Measurements from ENCODE around the gene NR6A1.

Gene NR6A1

GRCh38 chr9:124694414-124695279 lies 76.5 kb downstream of the NR6A1 start:
- no peak for DNase-seq (ENCODE audit: low read depth in 2 of 3, low spot score in 2 of 3)

- DNase-seq (ENCODE audit: low read depth in 2 of 3, low spot score in 2 of 3): no peak
Measured at GRCh38 chr9:124693403-124693802, 77.7 kb downstream of the NR6A1 start.

DNA sequence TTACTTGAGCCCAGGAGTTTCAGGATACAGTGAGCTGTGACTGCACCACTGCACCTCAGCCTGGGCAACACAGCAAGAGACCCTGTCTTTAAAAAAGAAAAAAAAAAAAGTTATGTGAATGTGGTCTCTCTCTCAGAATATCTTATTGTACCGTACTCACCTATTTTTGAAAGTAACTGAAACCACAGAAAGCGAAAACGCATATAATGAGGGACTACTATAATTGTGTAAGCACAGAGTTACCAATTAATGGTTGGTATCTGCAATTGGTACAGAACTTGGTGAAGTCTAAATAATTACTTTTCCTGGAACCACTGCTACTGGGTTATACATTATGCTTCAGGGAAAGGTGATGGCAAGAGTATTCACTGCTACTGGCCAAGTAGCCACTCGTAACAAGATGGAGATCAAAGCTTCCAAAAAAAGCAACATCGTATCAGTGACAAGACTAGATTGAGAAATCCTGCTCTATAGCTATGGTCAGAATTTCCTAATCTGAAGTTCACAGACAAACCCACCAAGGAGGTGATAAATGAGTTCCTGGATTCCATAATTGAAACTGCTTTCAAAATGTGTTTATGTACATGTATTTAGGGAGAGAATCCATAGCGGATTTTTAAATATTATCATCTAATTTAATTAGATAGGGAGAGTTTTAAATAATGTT lies 82.7 kb downstream of the NR6A1 start:
- no peak for DNase-seq (ENCODE audit: low read depth in 2 of 3, low spot score in 2 of 3)

GRCh38 chr9:124686918-124687317 lies 84.2 kb downstream of the NR6A1 start:
- no peak for DNase-seq (ENCODE audit: low read depth in 2 of 3, low spot score in 2 of 3)

GRCh38 chr9:124685217-124685616 lies 85.9 kb downstream of the NR6A1 start:
- no peak for DNase-seq (ENCODE audit: low read depth in 2 of 3, low spot score in 2 of 3)

DNA sequence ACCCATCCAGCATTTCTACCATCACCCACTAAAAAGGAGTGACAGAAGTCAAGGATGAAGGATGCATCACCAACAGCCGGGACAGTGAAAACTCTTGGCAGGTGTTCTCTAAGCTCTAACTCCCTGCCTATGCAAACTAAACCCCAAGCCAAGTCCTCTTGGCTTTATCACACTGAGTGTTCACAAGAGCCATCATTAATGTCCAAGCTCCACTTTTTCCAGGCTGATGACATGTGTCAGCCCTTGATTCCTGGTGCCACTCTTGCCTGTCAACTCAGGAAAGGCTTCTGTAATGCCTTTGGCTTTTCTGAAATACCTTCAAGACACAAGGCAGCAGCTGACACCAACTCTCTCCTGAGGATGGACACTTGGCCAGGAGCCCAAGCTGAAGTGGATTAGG lies 86.9 kb downstream of the NR6A1 start:
- DNase-seq (ENCODE audit: low read depth in 2 of 3, low spot score in 2 of 3): no peak

GRCh38 chr9:124683043-124683442 lies 88.1 kb downstream of the NR6A1 start:
- DNase-seq (ENCODE audit: low read depth in 2 of 3, low spot score in 2 of 3): no peak

DNA sequence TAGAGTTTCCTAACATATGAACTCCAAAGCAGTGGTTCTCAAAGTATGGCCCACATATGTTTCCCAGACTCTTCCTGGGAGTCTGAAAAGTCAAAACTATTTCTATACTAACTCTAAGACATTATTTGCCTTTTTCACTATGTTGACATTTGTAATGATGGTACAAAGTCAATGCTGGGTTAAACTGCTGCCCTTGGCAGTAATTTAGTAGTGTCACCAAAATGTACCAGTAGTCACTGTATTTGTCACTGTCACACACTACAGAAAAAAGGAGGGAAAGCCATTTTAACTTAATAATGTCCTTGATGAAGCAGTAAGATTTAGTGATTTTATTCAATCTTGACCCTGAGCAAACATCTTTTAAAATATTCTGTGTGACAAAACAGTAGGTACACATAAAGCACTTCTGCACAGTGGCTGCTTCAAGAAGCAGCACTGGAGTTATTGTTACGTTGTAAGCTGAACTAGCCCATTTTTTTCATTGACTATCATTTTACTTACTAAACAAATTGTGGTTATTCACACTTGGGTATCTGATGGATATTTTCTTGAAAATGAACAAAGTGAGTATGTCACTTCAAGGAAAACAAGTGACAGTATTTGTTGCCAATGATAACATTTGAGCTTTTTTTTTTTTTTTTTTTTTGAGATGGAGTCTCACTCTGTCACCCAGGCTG lies 90.3 kb downstream of the NR6A1 start:
- DNase-seq (ENCODE audit: low read depth in 2 of 3, low spot score in 2 of 3): no peak

GRCh38 chr9:124680049-124680448 lies 91.1 kb downstream of the NR6A1 start:
- DNase-seq (ENCODE audit: low read depth in 2 of 3, low spot score in 2 of 3): no peak

- no peak for DNase-seq (ENCODE audit: low read depth in 2 of 3, low spot score in 2 of 3)
Measured at GRCh38 chr9:124676159-124676551, 95.0 kb downstream of the NR6A1 start.

GRCh38 chr9:124675261-124676158 lies 95.6 kb downstream of the NR6A1 start:
- no peak for DNase-seq (ENCODE audit: low read depth in 2 of 3, low spot score in 2 of 3)

GRCh38 chr9:124674651-124675050 lies 96.5 kb downstream of the NR6A1 start:
- DNase-seq (ENCODE audit: low read depth in 2 of 3, low spot score in 2 of 3): no peak

- no peak for DNase-seq (ENCODE audit: low read depth in 2 of 3, low spot score in 2 of 3)
Measured at GRCh38 chr9:124673063-124673462, 98.0 kb downstream of the NR6A1 start.

GRCh38 chr9:124671861-124672260 lies 99.2 kb downstream of the NR6A1 start:
- DNase-seq (ENCODE audit: low read depth in 2 of 3, low spot score in 2 of 3): no peak

DNA sequence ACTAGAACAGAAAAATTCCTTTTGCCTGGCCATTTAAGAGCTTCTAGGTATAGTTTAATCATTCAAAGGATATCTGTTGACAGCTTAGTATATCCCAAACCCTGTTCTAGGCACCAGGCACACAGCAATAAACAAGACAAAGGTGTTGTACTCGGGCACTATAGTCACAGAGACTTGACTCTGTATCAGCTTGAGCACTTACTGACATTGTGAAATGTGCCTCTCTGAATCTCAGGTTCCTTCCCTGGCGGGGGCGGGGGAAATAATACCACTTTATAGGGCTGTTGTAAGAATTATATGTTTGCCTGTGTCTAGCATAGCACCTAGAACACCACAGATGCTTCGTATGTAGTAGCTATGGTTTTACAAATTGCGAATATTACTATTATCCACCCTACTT lies 104.5 kb downstream of the NR6A1 start:
- no peak for DNase-seq (ENCODE audit: low read depth in 2 of 3, low spot score in 2 of 3)

DNA sequence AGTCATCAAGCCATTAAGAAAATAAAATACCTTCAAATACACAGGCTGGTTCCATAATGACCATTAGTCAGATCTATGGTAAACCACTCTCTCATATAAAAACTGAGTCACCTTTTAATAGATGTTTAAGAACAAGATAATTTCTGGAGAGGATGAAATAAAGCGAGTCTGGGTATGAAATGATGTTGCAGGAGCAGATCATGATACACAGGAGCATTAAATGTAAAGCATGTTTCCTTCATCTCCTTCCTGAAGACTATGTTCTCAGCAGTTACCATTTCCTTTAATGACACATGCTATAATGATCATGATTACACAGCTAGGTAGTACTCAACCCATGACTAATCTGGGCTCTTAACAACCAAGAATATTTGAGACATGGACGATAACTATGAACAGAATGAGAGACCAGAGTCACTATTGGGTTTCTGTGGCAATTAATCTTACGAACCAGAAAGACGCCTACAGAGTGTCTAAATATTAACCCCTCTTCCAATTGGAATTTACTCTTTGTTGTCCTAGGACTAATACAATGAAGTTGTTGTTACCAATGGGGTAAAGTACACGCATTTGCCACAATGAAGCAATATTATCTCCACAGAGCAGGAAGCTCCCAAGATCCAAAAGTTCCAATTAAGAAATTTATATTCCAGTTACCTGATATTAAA lies 105.6 kb downstream of the NR6A1 start:
- no peak for DNase-seq (ENCODE audit: low read depth in 2 of 3, low spot score in 2 of 3)

DNA sequence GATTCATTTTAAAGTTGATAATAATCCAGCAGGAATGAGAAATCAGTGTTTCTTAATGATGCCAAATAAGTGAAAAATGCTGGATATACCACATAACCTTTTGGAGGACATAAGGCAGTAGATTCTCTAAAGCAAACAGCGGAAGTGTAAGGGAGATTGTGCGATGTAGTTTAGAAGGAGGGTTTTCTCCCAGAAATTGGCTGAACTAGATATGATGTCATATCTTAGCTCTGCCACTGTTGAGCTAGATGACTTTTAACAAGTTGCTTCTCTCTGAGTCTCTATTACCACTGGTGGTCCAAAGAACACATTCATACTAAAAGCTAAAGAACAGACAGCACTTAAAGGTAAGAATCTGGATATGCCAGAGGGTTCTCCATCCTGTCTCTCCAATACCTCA lies 107.0 kb downstream of the NR6A1 start:
- DNase-seq (ENCODE audit: low read depth in 2 of 3, low spot score in 2 of 3): no peak

- no peak for DNase-seq (ENCODE audit: low read depth in 2 of 3, low spot score in 2 of 3)
Measured at GRCh38 chr9:124663046-124663961, 107.8 kb downstream of the NR6A1 start.

DNA sequence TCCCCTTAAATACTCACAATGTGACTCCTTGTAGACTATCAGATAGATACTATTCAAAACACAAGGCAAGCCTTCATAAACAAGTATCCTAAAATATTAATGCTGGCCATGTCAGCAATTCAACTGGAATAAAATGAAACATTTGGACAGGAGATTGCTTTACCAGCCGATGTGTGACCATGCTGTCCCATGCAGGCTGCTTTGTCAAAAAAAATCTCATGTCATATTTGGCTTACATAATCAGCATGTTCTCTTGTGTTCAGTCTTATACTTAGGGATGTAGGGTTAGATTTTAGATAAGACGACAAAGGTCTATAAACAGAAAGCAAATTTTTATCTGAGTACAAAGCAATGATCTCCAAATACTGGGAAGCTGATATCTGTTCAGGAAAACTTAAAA lies 108.5 kb downstream of the NR6A1 start:
- no peak for DNase-seq (ENCODE audit: low read depth in 2 of 3, low spot score in 2 of 3)

Measured in activated CD8-positive, alpha-beta memory T cell treated with anti-CD3 and anti-CD28 coated beads for 48 hours (primary cell).